ENCODE measurements around the gene DDX24.

DNA sequence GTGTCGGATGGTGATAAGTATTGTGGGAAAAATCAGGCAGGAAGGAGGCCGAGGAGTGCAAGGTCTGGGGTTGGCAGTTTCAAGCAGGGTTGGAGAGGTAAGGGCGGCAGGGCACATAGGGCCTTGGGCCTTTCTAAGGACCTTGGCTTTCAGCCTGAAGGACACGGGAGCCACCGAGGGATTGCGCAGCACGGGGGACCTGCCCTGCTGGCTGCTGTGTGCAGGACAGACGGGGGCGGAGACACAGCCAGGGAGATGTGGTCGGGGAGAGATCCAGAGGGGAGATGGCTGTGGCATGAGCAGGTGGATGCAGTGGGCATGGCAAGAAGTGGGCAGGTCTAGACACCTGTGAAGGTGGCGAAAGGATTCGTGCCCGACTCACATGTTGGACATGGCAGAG is 40.2 kb downstream of the DDX24 start:
- TF ChIP-seq POLR2A (IDR thresholded peaks at IDR 0.05) (no peak), EP300 (IDR thresholded peaks at IDR 0.05) (no peak)
- TF ChIP-seq, protein P1, sequence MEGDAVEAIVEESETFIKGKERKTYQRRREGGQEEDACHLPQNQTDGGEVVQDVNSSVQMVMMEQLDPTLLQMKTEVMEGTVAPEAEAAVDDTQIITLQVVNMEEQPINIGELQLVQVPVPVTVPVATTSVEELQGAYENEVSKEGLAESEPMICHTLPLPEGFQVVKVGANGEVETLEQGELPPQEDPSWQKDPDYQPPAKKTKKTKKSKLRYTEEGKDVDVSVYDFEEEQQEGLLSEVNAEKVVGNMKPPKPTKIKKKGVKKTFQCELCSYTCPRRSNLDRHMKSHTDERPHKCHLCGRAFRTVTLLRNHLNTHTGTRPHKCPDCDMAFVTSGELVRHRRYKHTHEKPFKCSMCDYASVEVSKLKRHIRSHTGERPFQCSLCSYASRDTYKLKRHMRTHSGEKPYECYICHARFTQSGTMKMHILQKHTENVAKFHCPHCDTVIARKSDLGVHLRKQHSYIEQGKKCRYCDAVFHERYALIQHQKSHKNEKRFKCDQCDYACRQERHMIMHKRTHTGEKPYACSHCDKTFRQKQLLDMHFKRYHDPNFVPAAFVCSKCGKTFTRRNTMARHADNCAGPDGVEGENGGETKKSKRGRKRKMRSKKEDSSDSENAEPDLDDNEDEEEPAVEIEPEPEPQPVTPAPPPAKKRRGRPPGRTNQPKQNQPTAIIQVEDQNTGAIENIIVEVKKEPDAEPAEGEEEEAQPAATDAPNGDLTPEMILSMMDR (IDR thresholded peaks at IDR 0.05): no peak

Data from suprapubic skin (tissue), 3 donors.